Measurements from ENCODE around the gene FER. TPM values are rescaled to one million over a fixed set of nuclear protein-coding genes. Genes with fewer than 3 reads are reported as not detected.
"Not testable (repeated sequence)": the region's sequence is repeated elsewhere in the genome, so short reads cannot be mapped to it uniquely, and the experiment has no call there.

The FER gene
- total RNA-seq, 4 donors from 2014 or later, result 13.4 to 30.0 (median 19.6) TPM

- Histone ChIP-seq H3K9me3 (no peaks in the 10 kb centered on the region), H3K4me1 (no peaks in the 10 kb centered on the region), H3K4me3 (no peak overlapping the region), H3K27ac (no peak overlapping the region), H3K27me3 (no peaks in the 10 kb centered on the region), H3K36me3 (no peaks in the 10 kb centered on the region)
- no peak for DNase-seq
- TF ChIP-seq CTCF (IDR thresholded peaks at IDR 0.05), result no peak
- no peak for TF ChIP-seq POLR2A (IDR thresholded peaks at IDR 0.05)
- intact Hi-C loops (cut with DNase I), result no loop called here
- 87 to 91% methylated on average over 1 of the region's 1 CpG for WGBS, 2 donors
Measured at GRCh38 chr5:108827131-108827530, 79.4 kb downstream of the FER start.

- H3K9me3 ChIP-seq, result no peaks in the 10 kb centered on the region
- no peaks in the 10 kb centered on the region for H3K4me1 ChIP-seq
- H3K27me3 ChIP-seq, result no peaks in the 10 kb centered on the region
- intact Hi-C loops (cut with DNase I), result no loop called here
- peaks cover 0 to 10% (median 0%) of the 10 kb centered on the region in 3 donors for H3K36me3 ChIP-seq
- no peak overlapping the region for H3K27ac ChIP-seq
- no peak overlapping the region for H3K4me3 ChIP-seq
- DNase-seq, result no peak
- WGBS, 2 donors, result 85 to 89% methylated on average over 3 of the region's 3 CpGs
- TF ChIP-seq CTCF (IDR thresholded peaks at IDR 0.05) (no peak), POLR2A (IDR thresholded peaks at IDR 0.05) (no peak)
Measured at GRCh38 chr5:108830705-108831276, 83.1 kb downstream of the FER start.

GRCh38 chr5:108836492-108836891 lies 88.8 kb downstream of the FER start:
- Histone ChIP-seq H3K27me3 (no peaks in the 10 kb centered on the region), H3K4me3 (no peak overlapping the region), H3K27ac (no peak overlapping the region), H3K9me3 (no peaks in the 10 kb centered on the region), H3K4me1 (no peaks in the 10 kb centered on the region), H3K36me3 (peaks cover 0 to 21% (median 0%) of the 10 kb centered on the region in 3 donors)
- 86 to 96% methylated on average over 2 of the region's 2 CpGs for WGBS, 2 donors
- intact Hi-C loops (cut with DNase I), result no loop called here
- no peak for DNase-seq
- TF ChIP-seq CTCF (IDR thresholded peaks at IDR 0.05) (no peak), POLR2A (IDR thresholded peaks at IDR 0.05) (no peak)

GRCh38 chr5:108842260-108842941 lies 94.7 kb downstream of the FER start:
- 75 to 84% methylated on average over 3 of the region's 3 CpGs for WGBS, 2 donors
- H3K27ac ChIP-seq; intact Hi-C loops (cut with DNase I); H3K4me3 ChIP-seq; DNase-seq; H3K4me1 ChIP-seq; H3K9me3 ChIP-seq; H3K27me3 ChIP-seq: not testable (repeated sequence)
- peaks cover 0 to 32% (median 0%) of the 10 kb centered on the region in 3 donors for H3K36me3 ChIP-seq

- DNase-seq; intact Hi-C loops (cut with DNase I): not testable (repeated sequence)
Measured at GRCh38 chr5:108851129-108851528, 103.4 kb downstream of the FER start.

GRCh38 chr5:108857905-108858304 lies 110.2 kb downstream of the FER start:
- intact Hi-C loops (cut with DNase I), result no loop called here
- WGBS, 2 donors, result 79% methylated on average over 1 of the region's 1 CpG
- TF ChIP-seq CTCF (IDR thresholded peaks at IDR 0.05), result no peak
- no peak for TF ChIP-seq POLR2A (IDR thresholded peaks at IDR 0.05)
- no peak overlapping the region for H3K27ac ChIP-seq
- H3K27me3 ChIP-seq, result no peaks in the 10 kb centered on the region
- no peak for DNase-seq
- H3K36me3 ChIP-seq, result no peaks in the 10 kb centered on the region
- no peaks in the 10 kb centered on the region for H3K4me1 ChIP-seq
- H3K4me3 ChIP-seq, result no peak overlapping the region
- no peaks in the 10 kb centered on the region for H3K9me3 ChIP-seq

More at GRCh38 chr5:108851129-108851528, 103.4 kb downstream of the FER start:
- H3K27ac ChIP-seq, H3K4me3 ChIP-seq, H3K9me3 ChIP-seq, H3K27me3 ChIP-seq, H3K36me3 ChIP-seq, H3K4me1 ChIP-seq: not testable (repeated sequence)
- WGBS, 2 donors, result 86 to 88% methylated on average over 4 of the region's 4 CpGs
